HG03520 (cell line): ENCODE data around the gene TPSB2.
"Not testable (repeated sequence)": the region's sequence is repeated elsewhere in the genome, so short reads cannot be mapped to it uniquely, and the experiment has no call there.

Experiments used
- ATAC-seq: cut with Tn5 transposase; IDR thresholded peaks from one replicate; pipeline ENCODE4 v1.9.1; 2021; ENCODE audit warnings: mild to moderate bottlenecking, moderate library complexity; ENCODE audit not compliant: unreplicated experiment

The TPSB2 gene

DNA sequence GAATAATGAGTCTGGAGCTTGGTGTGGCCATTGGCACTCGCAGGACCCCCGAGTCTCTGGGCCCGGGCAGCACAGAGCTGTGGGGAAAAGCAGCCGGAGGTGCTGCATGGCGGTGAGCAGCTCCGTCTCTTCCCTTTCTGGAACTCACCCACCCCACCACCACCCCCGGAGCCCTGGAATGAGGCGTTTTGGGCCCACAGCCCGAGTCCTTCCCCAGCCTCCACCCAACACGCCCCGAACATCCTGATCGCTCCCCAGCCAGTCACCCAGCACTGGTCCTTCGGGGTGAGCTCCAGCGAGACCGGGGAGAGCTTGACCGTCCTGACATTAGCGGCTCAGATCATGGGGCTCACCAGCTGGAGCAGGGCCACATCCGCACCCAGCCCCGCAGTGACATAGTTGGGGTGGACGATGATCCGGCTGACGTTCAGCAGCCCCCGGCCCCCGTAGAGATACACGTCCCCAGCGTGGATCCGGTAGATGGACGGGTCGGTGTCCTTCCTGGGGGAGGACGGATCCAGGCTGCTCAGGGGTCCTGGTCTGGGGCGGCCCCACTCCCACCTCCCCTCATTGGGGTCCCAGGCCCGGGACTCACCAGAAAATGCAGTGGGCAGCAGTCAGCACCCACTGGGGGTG, 32.3 kb upstream of the TPSB2 start:
- no peak for ATAC-seq

DNA sequence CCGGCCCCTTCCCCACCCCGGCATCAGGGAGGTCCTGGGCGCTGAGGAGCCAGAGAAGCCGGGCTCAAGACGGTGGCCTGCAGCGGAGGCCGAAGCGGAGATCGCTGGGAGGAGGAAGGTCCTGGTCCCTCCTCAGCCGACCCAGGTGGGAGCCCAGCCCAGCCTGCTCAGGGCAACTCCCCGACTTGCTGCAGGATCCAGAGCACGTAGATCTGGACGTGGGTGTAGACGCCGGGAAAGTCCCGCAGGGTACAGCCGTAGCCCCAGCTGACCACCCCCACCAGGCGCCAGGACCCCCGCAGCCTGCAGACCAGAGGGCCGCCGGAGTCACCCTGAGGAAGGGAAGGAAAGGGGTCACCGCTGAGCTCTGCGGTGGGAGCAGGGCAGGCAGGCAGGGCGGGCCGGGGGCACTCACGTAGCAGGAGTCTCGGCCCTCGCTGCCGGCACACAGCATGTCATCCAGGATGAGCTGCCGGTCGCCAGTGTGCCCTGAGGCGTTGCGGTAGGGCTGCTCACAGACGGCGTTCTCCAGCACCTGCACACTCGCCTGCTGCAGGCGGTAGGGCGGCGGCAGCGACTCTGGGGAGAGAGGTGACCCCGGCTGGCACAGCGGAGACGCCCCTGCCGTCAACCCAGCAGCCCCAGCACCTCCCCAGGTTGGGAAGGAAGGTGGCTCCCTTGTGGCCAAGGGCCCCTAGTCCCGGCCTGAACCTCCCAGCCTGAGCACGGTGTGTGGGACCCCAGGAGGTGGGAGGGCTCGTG, 31.3 kb upstream of the TPSB2 start:
- no peak for ATAC-seq

DNA sequence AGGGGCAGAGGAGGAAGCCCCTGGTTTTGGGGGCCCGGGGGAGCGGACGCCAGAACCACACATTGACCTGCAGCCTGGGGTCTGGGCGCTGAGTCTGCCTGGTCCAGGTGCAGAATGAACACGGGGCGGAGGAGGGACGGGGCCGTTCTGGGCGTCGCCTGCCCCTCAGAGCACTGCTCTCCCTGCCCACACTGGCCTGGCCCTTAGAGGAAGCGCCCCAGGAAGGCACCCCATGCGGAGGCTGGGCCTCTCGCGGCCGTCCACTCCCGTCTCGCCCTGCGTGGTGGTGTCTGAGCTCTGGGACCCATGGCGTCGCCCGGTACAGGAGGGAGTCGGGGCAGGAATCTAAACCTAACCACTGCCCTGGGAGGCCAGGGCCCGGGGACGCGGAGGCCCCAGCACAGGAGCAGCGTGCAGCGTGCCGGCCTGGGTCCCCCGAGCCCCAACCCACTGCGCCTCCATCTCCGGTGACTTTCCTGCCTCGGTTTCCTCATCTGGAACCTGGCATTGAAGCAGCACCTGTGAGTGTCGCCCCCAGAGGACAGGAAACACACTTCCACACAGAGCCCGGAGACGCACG, 30.2 kb upstream of the TPSB2 start:
- ATAC-seq = no peak

DNA sequence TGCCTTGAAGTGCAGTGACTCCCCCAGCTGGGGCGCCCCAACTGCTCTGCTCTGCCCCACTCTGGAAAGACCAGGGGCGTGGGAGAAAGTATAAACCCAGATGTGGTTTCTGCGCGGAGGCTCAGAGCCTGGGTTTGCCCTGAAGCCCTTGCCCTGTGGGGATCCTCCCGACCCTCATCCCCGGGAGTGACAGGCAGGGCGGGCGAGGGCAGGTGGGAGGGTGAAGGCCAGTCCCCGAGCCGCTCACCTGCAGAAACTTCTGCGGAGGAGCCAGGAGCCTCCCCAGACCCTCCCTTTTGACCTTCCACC, 29.7 kb upstream of the TPSB2 start:
- ATAC-seq = no peak

DNA sequence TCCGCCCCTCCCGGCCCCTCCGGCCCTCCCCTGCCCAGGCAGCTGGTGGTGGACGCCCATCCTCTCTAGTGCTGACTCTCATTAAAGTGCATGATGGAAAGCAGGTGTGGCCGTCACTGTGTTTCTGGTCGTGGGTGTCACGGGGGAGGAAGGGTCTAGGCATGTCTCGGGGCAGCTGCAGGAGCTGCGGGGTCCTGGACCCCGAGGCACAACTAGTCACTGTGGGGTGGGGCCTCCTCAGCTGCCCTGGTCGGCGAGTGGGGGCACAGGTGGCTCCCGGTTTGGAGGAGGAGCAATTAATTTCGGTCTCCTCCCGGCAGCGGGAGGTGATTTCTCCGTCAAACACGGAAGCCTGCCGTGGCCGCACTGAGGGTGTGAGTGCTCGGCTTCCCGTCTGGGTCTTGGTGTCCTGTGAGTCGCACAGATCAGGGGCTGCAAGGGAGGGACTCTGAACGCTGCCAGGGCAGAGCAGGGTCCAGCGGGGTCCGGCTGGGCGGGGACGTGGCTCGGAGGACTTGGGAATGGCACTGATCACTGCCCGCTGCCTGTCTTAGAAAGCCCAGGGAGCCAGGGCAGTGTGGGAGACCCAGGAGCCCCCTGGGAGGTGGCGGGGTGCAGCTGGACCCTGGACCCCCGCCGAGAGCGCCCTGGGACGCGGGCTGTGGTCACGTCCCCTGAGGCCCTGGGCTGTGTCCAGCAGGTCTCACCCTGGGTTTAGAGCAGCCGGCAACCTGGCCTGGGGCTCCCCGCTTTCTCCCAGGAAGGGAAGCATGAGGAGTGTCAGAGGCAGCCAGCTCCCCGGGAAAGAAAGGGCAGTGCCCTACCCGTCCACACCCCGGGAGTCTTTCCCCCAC, 29.1 kb upstream of the TPSB2 start:
- ATAC-seq = no peak

DNA sequence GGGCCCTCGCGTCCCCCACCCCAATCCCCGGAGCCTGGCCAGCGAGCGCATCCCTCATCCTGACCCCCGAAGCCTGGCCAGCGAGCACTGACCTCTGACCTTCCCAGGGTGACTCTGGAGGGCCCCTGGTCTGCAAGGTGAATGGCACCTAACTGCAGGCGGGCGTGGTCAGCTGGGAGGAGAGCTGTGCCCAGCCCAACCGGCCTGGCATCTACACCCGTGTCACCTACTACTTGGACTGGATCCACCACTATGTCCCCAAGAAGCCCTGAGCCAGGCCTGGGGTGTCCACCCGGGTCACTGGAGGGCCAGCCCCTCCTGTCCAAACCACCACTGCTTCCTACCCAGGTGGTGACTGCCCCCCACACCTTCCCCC, 28.2 kb upstream of the TPSB2 start:
- ATAC-seq = no peak

DNA sequence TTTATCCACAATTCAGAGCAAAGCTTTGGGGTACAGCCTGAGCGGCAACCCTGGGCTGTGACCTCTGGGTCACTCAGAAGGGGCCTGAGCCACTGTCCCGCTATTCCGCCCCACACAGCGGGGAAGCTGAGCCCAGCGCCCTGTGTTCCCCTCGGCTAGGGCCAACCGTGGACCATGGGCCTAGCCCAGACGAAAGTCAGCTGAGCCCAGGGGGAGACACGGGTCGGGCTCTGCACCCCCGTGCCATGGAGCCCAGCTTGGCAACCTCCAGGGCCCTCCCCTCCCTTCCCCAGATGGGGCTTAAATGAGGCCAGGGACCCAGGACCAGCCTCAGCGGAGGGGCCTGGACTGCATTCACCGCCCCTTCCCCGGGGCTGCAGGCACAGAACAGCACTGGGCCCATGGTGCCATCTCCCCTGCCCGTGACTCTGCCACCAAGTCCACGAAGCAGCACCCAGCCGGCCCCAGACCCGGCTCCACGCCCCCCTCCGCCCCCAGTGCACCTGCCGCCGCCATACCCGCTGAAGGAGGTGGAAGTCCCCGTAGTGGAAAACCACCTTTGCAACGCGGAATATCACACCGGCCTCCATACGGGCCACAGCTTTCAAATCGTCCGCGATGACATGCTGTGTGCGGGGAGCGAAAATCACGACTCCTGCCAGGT, 27.7 kb upstream of the TPSB2 start:
- no peak for ATAC-seq

DNA sequence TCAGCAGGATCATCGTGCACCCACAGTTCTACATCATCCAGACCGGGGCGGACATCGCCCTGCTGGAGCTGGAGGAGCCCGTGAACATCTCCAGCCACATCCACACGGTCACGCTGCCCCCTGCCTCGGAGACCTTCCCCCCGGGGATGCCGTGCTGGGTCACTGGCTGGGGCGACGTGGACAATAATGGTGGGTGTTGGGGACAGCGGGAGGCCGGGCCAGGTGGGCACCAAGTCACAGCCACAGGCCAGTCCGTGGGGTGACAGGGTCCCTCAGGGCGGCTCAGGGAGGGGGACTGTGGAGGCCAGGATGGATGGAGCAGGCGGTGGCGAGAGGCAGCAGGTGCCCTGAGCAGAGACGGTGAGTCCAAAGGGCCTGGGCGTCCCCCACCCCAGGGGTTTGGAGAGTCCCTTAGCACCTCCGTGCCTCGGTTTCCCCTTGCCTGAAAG, 26.9 kb upstream of the TPSB2 start:
- ATAC-seq = no peak

DNA sequence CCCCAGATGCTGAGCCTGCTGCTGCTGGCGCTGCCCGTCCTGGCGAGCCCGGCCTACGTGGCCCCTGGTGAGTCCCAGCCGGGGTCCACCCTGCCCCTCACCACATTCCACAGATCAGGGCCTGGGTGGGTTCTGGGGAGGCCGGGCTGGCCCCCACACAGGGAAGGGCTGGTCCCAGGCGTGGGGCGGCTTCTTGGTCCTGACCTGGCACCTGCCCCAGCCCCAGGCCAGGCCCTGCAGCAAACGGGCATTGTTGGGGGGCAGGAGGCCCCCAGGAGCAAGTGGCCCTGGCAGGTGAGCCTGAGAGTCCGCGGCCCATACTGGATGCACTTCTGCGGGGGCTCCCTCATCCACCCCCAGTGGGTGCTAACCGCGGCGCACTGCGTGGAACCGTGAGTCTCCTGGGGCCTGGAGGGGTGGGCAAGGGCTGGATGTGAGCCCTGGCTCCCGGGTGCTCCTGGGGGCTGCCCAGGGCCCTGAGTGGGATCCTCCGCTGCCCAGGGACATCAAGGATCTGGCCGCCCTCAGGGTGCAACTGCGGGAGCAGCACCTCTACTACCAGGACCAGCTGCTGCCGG, 26.4 kb upstream of the TPSB2 start:
- not testable (repeated sequence) for ATAC-seq

DNA sequence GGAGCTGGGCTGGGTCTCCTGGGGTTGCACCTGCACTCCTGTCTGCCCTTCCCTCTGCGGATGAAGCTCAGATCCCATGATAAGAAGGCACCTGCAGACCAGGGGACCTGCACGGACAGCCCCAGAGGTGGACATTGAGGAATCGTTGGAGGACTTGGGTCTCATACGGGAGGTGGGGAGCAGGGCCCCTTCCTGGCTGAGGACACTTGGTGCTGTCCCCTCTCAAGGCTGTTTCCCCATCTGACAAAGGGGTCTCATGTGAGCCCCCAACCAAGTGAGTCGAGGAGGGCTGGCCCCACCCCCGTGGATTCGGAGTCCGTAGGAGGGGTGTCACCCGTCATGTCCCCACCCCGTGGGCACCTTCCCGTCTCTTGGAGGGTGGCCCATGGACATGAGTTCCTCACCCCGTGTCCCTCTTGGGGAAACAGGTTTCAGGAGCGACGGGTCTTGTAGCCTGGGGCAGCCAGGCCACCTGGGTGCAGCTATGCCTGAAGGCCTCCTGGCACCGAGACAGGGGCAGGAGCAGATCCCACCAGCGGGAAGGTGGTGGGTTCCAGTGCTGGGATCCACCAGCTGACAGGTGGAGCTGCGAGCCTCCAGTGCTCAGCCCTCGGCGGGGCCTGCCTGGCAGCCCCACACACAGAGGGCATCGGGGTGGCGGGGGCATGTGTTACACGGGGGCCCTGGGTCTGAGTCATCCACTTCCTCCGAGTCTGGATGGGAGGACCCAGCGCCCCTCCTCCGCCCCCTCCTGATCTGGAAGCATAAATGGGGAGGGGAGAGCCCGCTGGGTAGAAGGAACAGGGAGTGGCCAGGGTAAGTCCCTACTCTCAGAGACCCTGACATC, 25.5 kb upstream of the TPSB2 start, which contains the start of gene TPSD1:
TSS of gene TPSD1 (plus strand) at position 794 of the 847 bp plus-strand sequence. CDS start 212 bp downstream, outside the sequence.
- not testable (repeated sequence) for ATAC-seq

DNA sequence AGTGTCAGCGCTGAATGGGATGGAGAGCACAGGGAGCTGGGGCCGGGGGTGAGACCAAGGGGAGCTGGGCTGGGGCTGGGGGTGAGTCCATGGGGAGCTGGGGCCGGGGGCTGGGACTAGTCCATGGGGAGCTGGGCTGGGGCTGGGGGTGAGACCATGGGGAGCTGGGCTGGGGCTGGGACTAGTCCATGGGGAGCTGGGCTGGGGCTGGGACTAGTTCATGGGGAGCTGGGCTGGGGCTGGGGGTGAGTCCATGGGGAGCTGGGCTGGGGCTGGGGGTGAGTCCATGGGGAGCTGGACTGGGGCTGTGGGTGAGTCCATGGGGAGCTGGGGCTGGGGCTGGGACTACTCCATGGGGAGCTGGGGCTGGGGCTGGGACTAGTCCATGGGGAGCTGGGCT, 24.8 kb upstream of the TPSB2 start:
- ATAC-seq = not testable (repeated sequence)

DNA sequence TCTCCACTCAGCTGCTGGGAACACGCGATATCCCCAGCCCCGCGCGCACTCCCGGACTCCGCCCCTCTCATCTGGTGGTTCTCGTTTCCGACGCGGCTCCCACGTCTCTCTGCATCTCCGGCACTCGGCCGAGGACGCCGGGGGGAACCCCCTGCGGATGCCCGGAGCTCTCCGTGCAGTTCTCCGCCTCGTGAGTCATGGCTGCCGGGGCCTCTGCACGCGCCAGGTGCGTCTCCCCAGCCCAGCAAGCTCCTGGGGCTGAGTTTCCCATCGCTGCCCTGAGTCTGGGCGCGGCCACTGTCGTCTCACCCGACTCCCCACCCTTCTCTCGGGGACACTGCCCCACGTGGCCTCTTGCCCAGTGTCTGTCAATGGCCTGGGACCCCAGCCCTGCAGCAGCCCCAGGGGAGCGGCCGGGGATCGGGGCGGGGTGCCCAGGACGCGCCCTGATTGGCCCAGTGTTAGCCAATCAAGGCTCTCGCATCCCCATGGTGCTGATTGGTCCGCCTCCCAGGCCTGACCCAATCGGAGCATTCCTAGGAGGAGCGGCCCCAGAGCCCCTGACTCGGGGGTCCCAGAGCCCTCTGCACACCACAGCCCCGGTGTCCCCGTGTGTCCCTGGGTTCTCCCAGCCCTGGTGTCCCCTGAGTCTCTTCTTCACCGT, 23.8 kb upstream of the TPSB2 start:
- not testable (repeated sequence) for ATAC-seq

DNA sequence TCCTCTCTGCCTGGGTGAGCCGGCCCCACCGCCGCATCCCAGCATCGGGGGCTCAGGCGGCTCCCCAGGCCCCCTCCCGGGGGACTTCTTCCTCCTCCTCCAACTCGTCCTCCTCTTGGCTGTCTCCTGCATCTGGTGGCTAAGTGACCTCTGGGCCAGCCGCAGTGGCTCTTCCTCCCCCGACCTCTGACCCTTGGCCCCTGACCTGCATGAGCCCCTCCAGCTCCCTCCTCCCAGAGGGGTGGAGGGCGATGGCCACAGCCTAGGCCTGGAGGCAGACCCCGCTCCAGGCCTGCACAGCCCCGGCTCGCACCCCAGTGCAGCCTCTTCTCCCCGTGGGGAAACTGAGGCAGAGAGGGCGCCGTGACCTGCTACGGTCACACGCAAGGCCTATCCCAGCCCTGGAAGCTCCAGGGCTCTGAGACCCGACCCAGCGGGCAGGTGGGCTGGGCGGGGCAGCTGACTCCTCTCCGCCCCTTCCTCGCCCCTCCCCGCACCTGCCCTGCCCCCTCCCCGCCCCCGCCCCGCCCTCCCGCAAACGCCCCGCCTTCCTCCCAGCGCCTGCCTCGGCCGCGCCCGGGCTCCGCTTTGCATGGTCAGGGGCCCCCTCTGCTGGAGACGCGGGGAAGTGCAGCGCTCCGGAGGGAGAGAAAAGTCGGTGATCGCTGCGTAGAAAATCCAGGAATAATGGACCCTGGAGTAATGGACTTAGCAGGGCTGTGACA, 19.2 kb upstream of the TPSB2 start:
- not testable (repeated sequence) for ATAC-seq

DNA sequence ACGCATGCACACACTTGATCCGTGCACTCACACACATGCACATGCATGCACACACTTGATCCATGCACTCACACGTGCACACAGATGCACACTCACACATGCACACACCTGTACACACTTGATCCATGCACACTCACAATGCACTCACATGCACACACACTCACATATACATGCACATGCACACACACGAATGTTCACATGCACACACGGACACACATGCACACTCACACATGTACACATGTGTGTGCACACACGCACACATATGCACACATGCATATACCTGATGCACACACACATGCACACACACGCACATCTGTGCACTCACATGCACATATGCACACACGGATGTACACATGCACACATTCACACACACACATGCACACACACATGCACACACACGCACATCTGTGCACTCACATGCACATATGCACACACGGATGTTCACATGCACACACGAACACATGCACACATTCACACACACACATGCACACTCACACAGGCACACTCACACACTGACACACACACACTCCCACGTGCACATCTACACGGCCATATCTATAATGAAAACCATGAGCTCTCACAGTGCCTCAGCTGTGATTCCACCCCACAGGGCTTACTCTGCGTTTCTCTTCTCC, 18.0 kb upstream of the TPSB2 start:
- ATAC-seq = not testable (repeated sequence)

DNA sequence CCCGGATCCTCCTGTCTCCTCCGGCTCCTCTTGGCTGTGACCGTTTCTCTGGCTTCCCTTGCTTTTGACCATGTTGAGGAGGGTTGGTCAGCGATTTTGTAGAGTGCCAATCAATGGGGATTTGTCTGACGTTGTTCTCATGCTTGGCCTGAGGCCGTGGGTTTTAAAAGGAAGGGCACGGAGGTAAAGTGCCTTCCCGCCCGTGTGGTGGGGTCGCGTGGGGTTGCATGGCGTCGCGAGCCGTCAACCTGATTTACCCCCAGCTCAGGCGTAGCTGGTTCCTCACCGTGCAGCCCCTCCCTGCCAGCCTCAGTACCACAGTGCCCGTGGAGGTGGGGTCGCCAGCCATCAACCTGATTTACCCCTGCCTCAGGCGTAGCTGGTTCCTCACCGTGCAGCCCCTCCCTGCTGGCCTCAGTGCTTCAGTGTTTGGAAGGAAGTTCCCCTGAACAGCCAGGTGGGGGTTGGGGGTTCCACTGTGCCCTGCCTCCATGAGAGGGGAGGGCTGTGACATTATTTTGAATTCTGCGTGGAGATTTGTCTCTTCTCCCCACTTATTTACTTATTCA, 15.6 kb upstream of the TPSB2 start:
- no peak for ATAC-seq

DNA sequence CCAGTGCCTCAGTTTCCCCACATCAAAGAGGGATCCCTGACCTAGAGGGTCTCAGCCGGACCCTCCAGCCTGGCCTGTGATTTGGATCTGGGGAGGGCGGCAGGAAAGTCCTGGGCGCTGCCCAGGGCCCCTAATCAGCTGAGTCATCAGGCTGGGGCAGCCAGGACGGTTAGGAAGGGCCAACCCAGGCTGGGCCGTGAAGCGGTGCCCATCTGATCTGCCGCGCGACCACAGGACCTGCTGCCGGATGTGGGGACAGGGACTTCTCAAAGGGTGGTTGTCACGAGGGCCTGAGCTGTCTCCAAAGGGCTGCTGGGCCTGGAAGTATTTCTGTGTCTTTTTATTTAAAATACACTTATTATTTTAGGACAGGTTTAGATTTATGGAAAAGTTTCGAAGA, 14.9 kb upstream of the TPSB2 start:
- ATAC-seq = no peak
